Lung (tissue), 12 donors: ENCODE data around the gene DYSF. TPM values are rescaled to one million over a fixed set of nuclear protein-coding genes. Genes with fewer than 3 reads are reported as not detected.

Experiments used
- ATAC-seq: fragments of 200-7000 bp; cut with Tn5 transposase; one replicate; pipeline ENCODE4 v1.9.1; 2020; ENCODE audit warnings: moderate number of reproducible peaks; ENCODE audit not compliant: insufficient read depth, low FRiP score
- DNase-seq, 3 donors: peaks; one replicate each; pipeline ENCODE4 v3.0.0-alpha.2; 2013 to 2017
- H3K27ac ChIP-seq, 2 donors: one replicate each; pipeline ENCODE4 v1.5.1; 2013; ENCODE audit warnings: mild to moderate bottlenecking in 2 of 2, moderate library complexity in 2 of 2, control low read depth in 1 of 2, inconsistent platforms in 1 of 2, low read depth in 1 of 2, low read length in 1 of 2
- H3K27me3 ChIP-seq, 3 donors: one replicate each; pipeline ENCODE4 v1.5.1; 2013; ENCODE audit warnings: low read length in 2 of 3; ENCODE audit not compliant: control insufficient read depth in 3 of 3, insufficient read depth in 3 of 3
- H3K36me3 ChIP-seq, 4 donors: one replicate each; pipeline ENCODE4 v1.5.1; 2013; ENCODE audit warnings: low read length in 4 of 4, mild to moderate bottlenecking in 1 of 4, moderate library complexity in 1 of 4; ENCODE audit not compliant: control insufficient read depth in 4 of 4, insufficient read depth in 4 of 4
- H3K4me1 ChIP-seq, 5 donors: one replicate each; pipeline ENCODE4 v1.5.1; 2013; ENCODE audit warnings: low read length in 5 of 5, mild to moderate bottlenecking in 2 of 5, moderate library complexity in 1 of 5; ENCODE audit not compliant: control insufficient read depth in 5 of 5, insufficient read depth in 5 of 5
- H3K4me3 ChIP-seq: one replicate; pipeline ENCODE4 v1.5.1; 2013; ENCODE audit warnings: mild to moderate bottlenecking, control low read depth, moderate library complexity
- H3K9ac ChIP-seq, 2 donors: one replicate each; pipeline ENCODE4 v1.5.1; 2013; ENCODE audit warnings: low read length in 2 of 2, control low read depth in 1 of 2; ENCODE audit not compliant: insufficient read depth in 1 of 2
- H3K9me3 ChIP-seq, 4 donors: one replicate each; pipeline ENCODE4 v1.5.1; 2013; ENCODE audit warnings: low read length in 3 of 4, mild to moderate bottlenecking in 1 of 4, moderate library complexity in 1 of 4; ENCODE audit not compliant: control insufficient read depth in 4 of 4, insufficient read depth in 3 of 4
- WGBS, 2 donors: extraction: QIAGEN DNeasy Blood & Tissue Kit; methylation state at CpG; one replicate each; pipeline ENCODE4 v1.1.7; 2013; 5-methylcytosine and 5-hydroxymethylcytosine counted together
- polyA plus RNA-seq, 2 donors: library from polyadenylated mRNA; stranded (reverse); fragments of 200-250 nt; gene quantifications; one replicate each; pipeline ENCODE4 v1.2.1, GENCODE V29; 2013
- total RNA-seq, 2 donors: library from RNA; depleted of rRNA in 1 of 2; stranded (reverse); fragments of >200 nt in 1 of 2; gene quantifications; one replicate each; pipeline ENCODE4 v1.2.1, GENCODE V29; 2014 to 2021
- TF ChIP-seq, protein P1 (sequence below): IDR thresholded peaks from 2 replicates; pipeline ENCODE4 v1.5.1; 2012; ENCODE audit warnings: mild to moderate bottlenecking; ENCODE audit errors: control extremely low read depth, extremely low read depth
- donor health status: control.
- donor health status: control.
- donor health status: Bipolar disorder and iron deficiency.
- donor health status: healthy.
- donor health status: DM: yes; HTN: yes; CAD: no.

Gene DYSF
- total and polyA plus RNA-seq, 4 donors: 12.9 to 56.2 (median 40.0) TPM

DNA sequence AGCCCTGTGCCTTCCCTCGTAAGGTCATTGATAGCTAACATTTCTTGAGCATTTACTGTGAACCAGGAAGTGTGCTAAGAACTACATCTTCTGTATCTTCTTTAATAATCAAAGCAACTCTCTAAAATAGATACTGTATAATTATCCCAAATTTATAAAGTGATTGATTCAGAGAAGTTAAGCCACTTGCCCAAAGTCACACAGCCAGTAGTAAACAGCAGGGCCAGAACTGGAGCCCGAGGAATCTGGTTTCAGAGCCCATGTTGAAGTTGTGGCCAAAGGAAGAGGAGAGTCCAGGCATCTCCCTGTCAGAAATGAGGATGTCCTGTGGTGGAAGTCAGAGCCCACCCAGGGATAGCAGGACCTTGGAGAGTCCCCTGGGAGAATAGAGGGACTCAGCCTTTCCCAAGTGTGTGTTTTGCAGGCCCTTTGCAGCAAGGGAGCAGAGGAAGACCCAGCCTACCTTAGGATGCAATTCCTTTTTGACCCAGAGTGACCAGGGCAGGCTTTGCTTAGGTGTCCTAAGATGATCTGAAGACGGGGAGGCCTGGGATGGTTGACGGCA, 134.2 kb downstream of the DYSF start:
- Histone ChIP-seq H3K27ac (no peak overlapping the region), H3K9me3 (no peaks in the 10 kb centered on the region), H3K27me3 (peaks cover 0 to 3% (median 0%) of the 10 kb centered on the region in 3 donors), H3K4me3 (no peak overlapping the region), H3K36me3 (no peaks in the 10 kb centered on the region), H3K4me1 (peaks cover 0 to 7% (median 0%) of the 10 kb centered on the region in 5 donors), H3K9ac (no peak overlapping the region)
- ATAC-seq (no peak), DNase-seq (no peak)
- WGBS, 2 donors: 94 to 98% methylated on average over 4 of the region's 4 CpGs
- TF ChIP-seq, protein P1, sequence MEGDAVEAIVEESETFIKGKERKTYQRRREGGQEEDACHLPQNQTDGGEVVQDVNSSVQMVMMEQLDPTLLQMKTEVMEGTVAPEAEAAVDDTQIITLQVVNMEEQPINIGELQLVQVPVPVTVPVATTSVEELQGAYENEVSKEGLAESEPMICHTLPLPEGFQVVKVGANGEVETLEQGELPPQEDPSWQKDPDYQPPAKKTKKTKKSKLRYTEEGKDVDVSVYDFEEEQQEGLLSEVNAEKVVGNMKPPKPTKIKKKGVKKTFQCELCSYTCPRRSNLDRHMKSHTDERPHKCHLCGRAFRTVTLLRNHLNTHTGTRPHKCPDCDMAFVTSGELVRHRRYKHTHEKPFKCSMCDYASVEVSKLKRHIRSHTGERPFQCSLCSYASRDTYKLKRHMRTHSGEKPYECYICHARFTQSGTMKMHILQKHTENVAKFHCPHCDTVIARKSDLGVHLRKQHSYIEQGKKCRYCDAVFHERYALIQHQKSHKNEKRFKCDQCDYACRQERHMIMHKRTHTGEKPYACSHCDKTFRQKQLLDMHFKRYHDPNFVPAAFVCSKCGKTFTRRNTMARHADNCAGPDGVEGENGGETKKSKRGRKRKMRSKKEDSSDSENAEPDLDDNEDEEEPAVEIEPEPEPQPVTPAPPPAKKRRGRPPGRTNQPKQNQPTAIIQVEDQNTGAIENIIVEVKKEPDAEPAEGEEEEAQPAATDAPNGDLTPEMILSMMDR: no peak

DNA sequence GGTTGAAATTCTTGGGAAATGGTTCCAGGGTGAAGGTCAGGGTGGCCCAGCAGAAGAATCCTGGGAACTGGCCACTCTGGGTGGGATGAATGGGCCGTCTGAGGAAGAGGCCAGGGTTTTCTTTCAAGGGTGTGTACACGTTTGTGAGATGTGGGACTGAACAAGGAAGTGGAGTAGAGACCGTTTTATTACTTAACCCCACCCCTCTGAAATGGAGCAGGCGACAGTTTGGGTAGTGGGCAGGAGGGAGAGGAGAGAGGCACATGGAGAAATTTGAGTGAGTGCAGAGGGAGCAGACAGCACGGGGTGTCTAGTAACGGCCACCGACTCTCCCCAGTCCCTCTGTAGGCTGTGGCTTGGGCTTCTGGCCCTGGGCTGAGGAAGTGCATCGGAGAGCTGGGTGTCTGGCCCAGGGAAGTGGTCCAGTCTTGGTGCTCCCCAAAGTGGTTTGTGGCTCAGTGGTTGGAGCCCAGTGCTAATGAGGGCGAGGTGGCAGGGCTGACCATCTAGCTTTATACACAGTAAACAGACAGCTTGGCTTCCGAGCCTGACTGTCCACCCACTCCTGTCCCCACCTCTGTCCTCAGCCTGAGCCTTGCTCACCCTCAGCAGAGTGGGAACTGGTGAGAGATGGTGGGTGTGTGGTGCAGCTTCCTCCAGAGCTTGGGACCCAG, 135.3 kb downstream of the DYSF start:
- Histone ChIP-seq H3K4me3 (no peak overlapping the region), H3K4me1 (peaks cover 0 to 7% (median 0%) of the 10 kb centered on the region in 5 donors), H3K9ac (no peak overlapping the region), H3K27me3 (peaks cover 0 to 3% (median 0%) of the 10 kb centered on the region in 3 donors), H3K36me3 (no peaks in the 10 kb centered on the region), H3K9me3 (no peaks in the 10 kb centered on the region), H3K27ac (peak overlapping the region in 1 of 2 donors; percentile 31)
- ATAC-seq (no peak), DNase-seq (no peak)
- TF ChIP-seq, protein P1: no peak
- 53 to 67% methylated on average over 10 of the region's 10 CpGs for WGBS, 2 donors

DNA sequence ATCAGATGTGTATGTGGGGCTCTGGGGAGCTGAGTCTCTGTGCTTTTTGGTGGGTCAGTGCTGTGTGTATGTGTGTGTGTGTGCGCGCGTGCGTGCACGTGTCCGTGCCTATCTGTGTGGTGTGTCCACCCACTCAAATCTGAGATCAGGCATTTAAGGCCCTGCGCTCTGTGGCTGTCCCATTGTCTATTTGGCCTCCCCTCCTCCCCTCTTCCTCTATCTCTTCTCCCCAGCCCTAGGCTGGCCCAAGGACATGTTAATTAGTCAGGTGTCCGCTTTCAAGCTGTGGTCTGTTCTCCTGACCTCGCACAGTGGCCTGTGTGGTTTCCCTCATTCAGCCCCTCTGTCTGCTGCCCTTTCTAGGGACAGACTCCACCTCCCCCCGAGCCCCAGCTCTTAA, 136.4 kb downstream of the DYSF start:
- Histone ChIP-seq H3K9me3 (no peaks in the 10 kb centered on the region), H3K27ac (no peak overlapping the region), H3K36me3 (no peaks in the 10 kb centered on the region), H3K27me3 (peaks cover 0 to 3% (median 0%) of the 10 kb centered on the region in 3 donors), H3K9ac (no peak overlapping the region), H3K4me3 (no peak overlapping the region), H3K4me1 (peaks cover 0 to 7% (median 0%) of the 10 kb centered on the region in 5 donors)
- DNase-seq (no peak), ATAC-seq (no peak)
- WGBS, 2 donors: 92 to 97% methylated on average over 10 of the region's 10 CpGs
- TF ChIP-seq, protein P1: no peak
